K562 (cell line): ENCODE data around the gene MTHFR. TPM values are rescaled to one million over a fixed set of nuclear protein-coding genes. Genes with fewer than 3 reads are reported as not detected.

Experiments used
- ATF7 ChIP-seq: fragments of 450-650 bp; IDR thresholded peaks from 2 replicates; pipeline ENCODE4 v1.7.1; 2014; ENCODE audit warnings: mild to moderate bottlenecking, moderate library complexity
- CBX3 ChIP-seq, 2 experiments: IDR thresholded peaks; 1 replicate in 1 of 2; 2 replicates in 1 of 2; pipeline ENCODE4 v1.6.1; 2012; ENCODE audit warnings: inconsistent platforms in 2 of 2, low read length in 2 of 2, borderline replicate concordance in 1 of 2, control low read depth in 1 of 2
- CSDE1 ChIP-seq, 2 experiments: fragments of 450-650 bp; IDR thresholded peaks; 2 replicates each; pipeline ENCODE4 v1.6.1; 2016; ENCODE audit warnings: mild to moderate bottlenecking in 1 of 2
- DACH1 ChIP-seq: fragments of 450-650 bp; IDR thresholded peaks from 2 replicates; pipeline ENCODE4 v1.6.1; 2018; ENCODE audit not compliant: partially characterized antibody
- DPF2 ChIP-seq: fragments of 450-650 bp; IDR thresholded peaks from 2 replicates; pipeline ENCODE4 v1.6.1; 2016
- HDGF ChIP-seq: fragments of 450-650 bp; IDR thresholded peaks from 2 replicates; pipeline ENCODE4 v1.6.1; 2016
- KDM1A ChIP-seq, 2 experiments: fragments of 450-650 bp; IDR thresholded peaks; 2 replicates each; pipeline ENCODE4 v1.6.1; 2016; ENCODE audit warnings: mild to moderate bottlenecking in 2 of 2
- KLF6 ChIP-seq: fragments of 250-450 bp; sonication (Bioruptor Pico); IDR thresholded peaks from 2 replicates; pipeline ENCODE4 v1.4.0; 2020; ENCODE audit warnings: mild to moderate bottlenecking, moderate library complexity, borderline replicate concordance
- MEIS2 ChIP-seq: fragments of 450-650 bp; IDR thresholded peaks from 2 replicates; pipeline ENCODE4 v1.6.1; 2014; ENCODE audit warnings: mild to moderate bottlenecking; ENCODE audit not compliant: partially characterized antibody
- NR2C2 ChIP-seq, 2 experiments: fragments of 200-800 bp in 1 of 2; sonication (Bioruptor generic) in 1 of 2; sonication (generic) in 1 of 2; formaldehyde crosslinking in 1 of 2; IDR thresholded peaks; 2 replicates each; pipeline versions ENCODE4 v1.6.1 to v1.8.0; 2016 to 2022; ENCODE audit warnings: mild to moderate bottlenecking in 1 of 2, missing compliant biosample characterization in 1 of 2, missing genetic modification characterization in 1 of 2, missing genetic modification reagents in 1 of 2
- POLR3A ChIP-seq: IDR thresholded peaks from 2 replicates; pipeline ENCODE4 v1.6.1; 2011; ENCODE audit warnings: borderline replicate concordance, mild to moderate bottlenecking, moderate library complexity; ENCODE audit not compliant: insufficient read length, insufficient read depth; ENCODE audit errors: extremely low read depth
- RB1 ChIP-seq: fragments of 450-650 bp; IDR thresholded peaks from 2 replicates; pipeline ENCODE4 v1.6.1; 2017; ENCODE audit warnings: low read depth, mild to moderate bottlenecking
- XRCC5 ChIP-seq: fragments of 200-400 bp; formaldehyde crosslinking; IDR thresholded peaks from 2 replicates; pipeline ENCODE4 v1.6.1; 2017; ENCODE audit warnings: low read depth, mild to moderate bottlenecking, low read length
- ZNF121 ChIP-seq: sonication (generic); formaldehyde crosslinking; conservative IDR thresholded peaks from 2 replicates; pipeline ENCODE4 v1.8.0; 2022; ENCODE audit warnings: missing genetic modification reagents
- polyA plus RNA-seq, 8 experiments: library from polyadenylated mRNA; depleted of rRNA in 4 of 8; stranded (reverse) in 5 of 8; unstranded in 3 of 8; fragments of >200 nt; fragmentation: Nextera tagmentation in 2 of 8; fragmentation: Illumina TruSeq in 1 of 8; extraction: Ambion mirVana in 2 of 8; extraction: Trizol in 1 of 8; gene quantifications; 2 replicates each; pipeline versions ENCODE4 v1.2.1 to v1.2.3, GENCODE V29; 2011 to 2014; ENCODE audit warnings: inconsistent platforms in 1 of 8, missing spikeins in 1 of 8
- total RNA-seq, 7 experiments: library from RNA; depleted of rRNA in 6 of 7; stranded (reverse); fragments of >200 nt in 6 of 7; fragmentation: Illumina TruSeq in 2 of 7; extraction: Trizol in 2 of 7; gene quantifications; 2 replicates each; pipeline versions ENCODE4 v1.2.1 to v1.2.3, GENCODE V29; 2011 to 2021; ENCODE audit warnings: low replicate concordance in 1 of 7
- TF ChIP-seq, protein P1 (sequence below), 2 experiments: IDR thresholded peaks; 2 replicates each; pipeline ENCODE4 v1.6.1; 2011; ENCODE audit warnings: borderline replicate concordance in 1 of 2, control low read depth in 1 of 2, low read depth in 1 of 2, low read length in 1 of 2, mild to moderate bottlenecking in 1 of 2, mixed read lengths in 1 of 2, moderate library complexity in 1 of 2; ENCODE audit not compliant: insufficient read depth in 1 of 2, insufficient read length in 1 of 2, poor library complexity in 1 of 2, severe bottlenecking in 1 of 2; ENCODE audit errors: extremely low read depth in 1 of 2
- TF ChIP-seq, protein P2 (sequence below), 2 experiments: fragments of 450-650 bp; conservative IDR thresholded peaks; 2 replicates each; pipeline ENCODE4 v1.6.1; 2017; ENCODE audit warnings: mild to moderate bottlenecking in 2 of 2, moderate library complexity in 2 of 2
- TF ChIP-seq, protein P3 (sequence below), 2 experiments: fragments of 450-650 bp; IDR thresholded peaks; 2 replicates each; pipeline ENCODE4 v1.6.1; 2016
- TF ChIP-seq, protein P4 (sequence below): fragments of 250-450 bp; sonication (Bioruptor Pico); IDR thresholded peaks from 2 replicates; pipeline ENCODE4 v1.4.0; 2020; ENCODE audit warnings: mild to moderate bottlenecking
- TF ChIP-seq, protein P5 (sequence below): fragments of 250-450 bp; sonication (Bioruptor Pico); IDR thresholded peaks from 2 replicates; pipeline ENCODE4 v1.8.0; 2022; ENCODE audit warnings: inconsistent platforms, mild to moderate bottlenecking, moderate library complexity, borderline replicate concordance
- TF ChIP-seq, protein P6 (sequence below): sonication (generic); formaldehyde crosslinking; IDR thresholded peaks from 2 replicates; pipeline ENCODE4 v1.9.0; 2022; ENCODE audit warnings: mild to moderate bottlenecking, missing genetic modification reagents

The MTHFR gene
- total and polyA plus RNA-seq, 9 of the 15 experiments (the other 6 are each of a cell fraction or from before 2014, with no cell fraction given), result 5.0 to 104 (median 62.6) TPM

DNA sequence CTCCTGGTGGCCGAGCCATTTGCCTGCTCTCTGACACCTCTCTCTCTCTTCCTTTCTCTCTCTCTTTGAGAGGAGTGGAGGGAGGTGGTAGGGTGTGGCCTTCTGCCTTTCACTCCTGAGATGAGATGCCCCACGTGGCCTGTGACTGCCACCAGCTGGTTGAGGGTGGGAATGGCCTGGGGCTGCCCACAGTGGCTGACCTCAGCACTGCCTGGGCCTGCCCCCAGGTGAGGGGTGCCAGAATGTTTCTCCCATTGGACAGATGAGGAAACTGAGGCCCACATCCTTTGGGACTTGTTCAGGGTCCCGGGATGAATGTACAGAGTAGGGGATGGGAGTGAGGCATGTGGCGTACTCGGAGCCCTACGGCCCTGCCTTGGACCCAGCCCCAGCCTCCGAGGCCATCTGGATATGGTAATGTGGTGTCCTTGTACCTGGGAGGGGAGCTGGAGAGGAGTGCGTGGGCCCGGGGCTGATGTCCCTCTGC, 56.5 kb downstream of the MTHFR start (continued):
- TF ChIP-seq, protein P1, sequence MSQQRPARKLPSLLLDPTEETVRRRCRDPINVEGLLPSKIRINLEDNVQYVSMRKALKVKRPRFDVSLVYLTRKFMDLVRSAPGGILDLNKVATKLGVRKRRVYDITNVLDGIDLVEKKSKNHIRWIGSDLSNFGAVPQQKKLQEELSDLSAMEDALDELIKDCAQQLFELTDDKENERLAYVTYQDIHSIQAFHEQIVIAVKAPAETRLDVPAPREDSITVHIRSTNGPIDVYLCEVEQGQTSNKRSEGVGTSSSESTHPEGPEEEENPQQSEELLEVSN (IDR thresholded peaks at IDR 0.05; ENCODE audit: borderline replicate concordance in 1 of 2, extremely low read depth in 1 of 2, insufficient read depth in 1 of 2, insufficient read length in 1 of 2, low read depth in 1 of 2, low read length in 1 of 2, poor library complexity in 1 of 2, severe bottlenecking in 1 of 2), result peak in 1 of 2 experiments; percentile 48
- TF ChIP-seq RB1, result peak; percentile 77
- TF ChIP-seq, protein P2, sequence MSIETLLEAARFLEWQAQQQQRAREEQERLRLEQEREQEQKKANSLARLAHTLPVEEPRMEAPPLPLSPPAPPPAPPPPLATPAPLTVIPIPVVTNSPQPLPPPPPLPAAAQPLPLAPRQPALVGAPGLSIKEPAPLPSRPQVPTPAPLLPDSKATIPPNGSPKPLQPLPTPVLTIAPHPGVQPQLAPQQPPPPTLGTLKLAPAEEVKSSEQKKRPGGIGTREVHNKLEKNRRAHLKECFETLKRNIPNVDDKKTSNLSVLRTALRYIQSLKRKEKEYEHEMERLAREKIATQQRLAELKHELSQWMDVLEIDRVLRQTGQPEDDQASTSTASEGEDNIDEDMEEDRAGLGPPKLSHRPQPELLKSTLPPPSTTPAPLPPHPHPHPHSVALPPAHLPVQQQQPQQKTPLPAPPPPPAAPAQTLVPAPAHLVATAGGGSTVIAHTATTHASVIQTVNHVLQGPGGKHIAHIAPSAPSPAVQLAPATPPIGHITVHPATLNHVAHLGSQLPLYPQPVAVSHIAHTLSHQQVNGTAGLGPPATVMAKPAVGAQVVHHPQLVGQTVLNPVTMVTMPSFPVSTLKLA (conservative IDR thresholded peaks at IDR 0.05), result peak; percentile 60 to 82; a peak in 3 of 4 replicates
- TF ChIP-seq, protein P3, sequence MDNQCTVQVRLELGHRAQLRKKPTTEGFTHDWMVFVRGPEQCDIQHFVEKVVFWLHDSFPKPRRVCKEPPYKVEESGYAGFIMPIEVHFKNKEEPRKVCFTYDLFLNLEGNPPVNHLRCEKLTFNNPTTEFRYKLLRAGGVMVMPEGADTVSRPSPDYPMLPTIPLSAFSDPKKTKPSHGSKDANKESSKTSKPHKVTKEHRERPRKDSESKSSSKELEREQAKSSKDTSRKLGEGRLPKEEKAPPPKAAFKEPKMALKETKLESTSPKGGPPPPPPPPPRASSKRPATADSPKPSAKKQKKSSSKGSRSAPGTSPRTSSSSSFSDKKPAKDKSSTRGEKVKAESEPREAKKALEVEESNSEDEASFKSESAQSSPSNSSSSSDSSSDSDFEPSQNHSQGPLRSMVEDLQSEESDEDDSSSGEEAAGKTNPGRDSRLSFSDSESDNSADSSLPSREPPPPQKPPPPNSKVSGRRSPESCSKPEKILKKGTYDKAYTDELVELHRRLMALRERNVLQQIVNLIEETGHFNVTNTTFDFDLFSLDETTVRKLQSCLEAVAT (IDR thresholded peaks at IDR 0.05), result peak in 1 of 2 experiments; percentile 42; a peak in 1 of 4 replicates
- TF ChIP-seq, protein P4, sequence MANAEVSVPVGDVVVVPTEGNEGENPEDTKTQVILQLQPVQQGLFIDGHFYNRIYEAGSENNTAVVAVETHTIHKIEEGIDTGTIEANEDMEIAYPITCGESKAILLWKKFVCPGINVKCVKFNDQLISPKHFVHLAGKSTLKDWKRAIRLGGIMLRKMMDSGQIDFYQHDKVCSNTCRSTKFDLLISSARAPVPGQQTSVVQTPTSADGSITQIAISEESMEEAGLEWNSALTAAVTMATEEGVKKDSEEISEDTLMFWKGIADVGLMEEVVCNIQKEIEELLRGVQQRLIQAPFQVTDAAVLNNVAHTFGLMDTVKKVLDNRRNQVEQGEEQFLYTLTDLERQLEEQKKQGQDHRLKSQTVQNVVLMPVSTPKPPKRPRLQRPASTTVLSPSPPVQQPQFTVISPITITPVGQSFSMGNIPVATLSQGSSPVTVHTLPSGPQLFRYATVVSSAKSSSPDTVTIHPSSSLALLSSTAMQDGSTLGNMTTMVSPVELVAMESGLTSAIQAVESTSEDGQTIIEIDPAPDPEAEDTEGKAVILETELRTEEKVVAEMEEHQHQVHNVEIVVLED (CRISPR knock-in tag), result 0 out of 2 replicates have a peak, but pooled peaks have one; percentile 24
- TF ChIP-seq CBX3 (IDR thresholded peaks at IDR 0.05; ENCODE audit: borderline replicate concordance in 1 of 2, low read length in 2 of 2), result peak in 1 of 2 experiments; percentile 44; a peak in 1 of 3 replicates
- peak; percentile 60 for TF ChIP-seq ZNF121 (CRISPR knock-in tag)
- peak; percentile 80 for TF ChIP-seq DACH1
- TF ChIP-seq DPF2, result peak; percentile 32
- TF ChIP-seq MEIS2, result peak; percentile 4
- TF ChIP-seq HDGF, result 0 out of 2 replicates have a peak, but pooled peaks have one; percentile 71
- peak; percentile 80 for TF ChIP-seq XRCC5
- peak; percentile 53 for TF ChIP-seq ATF7
- TF ChIP-seq, protein P5, sequence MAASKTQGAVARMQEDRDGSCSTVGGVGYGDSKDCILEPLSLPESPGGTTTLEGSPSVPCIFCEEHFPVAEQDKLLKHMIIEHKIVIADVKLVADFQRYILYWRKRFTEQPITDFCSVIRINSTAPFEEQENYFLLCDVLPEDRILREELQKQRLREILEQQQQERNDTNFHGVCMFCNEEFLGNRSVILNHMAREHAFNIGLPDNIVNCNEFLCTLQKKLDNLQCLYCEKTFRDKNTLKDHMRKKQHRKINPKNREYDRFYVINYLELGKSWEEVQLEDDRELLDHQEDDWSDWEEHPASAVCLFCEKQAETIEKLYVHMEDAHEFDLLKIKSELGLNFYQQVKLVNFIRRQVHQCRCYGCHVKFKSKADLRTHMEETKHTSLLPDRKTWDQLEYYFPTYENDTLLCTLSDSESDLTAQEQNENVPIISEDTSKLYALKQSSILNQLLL (CRISPR knock-in tag), result 0 out of 2 replicates have a peak, but pooled peaks have one; percentile 20
- 0 out of 4 replicates have a peak, but pooled peaks of 1 of the 2 experiments have one; percentile 32 for TF ChIP-seq KDM1A (IDR thresholded peaks at IDR 0.05)
- TF ChIP-seq CSDE1 (IDR thresholded peaks at IDR 0.05), result no peak
- TF ChIP-seq KLF6 (CRISPR knock-in tag), result peak; percentile 86
- TF ChIP-seq, protein P6, sequence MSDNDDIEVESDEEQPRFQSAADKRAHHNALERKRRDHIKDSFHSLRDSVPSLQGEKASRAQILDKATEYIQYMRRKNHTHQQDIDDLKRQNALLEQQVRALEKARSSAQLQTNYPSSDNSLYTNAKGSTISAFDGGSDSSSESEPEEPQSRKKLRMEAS, result peak; percentile 96
- peak; percentile 33; the same call in 1 of the 2 replicates for TF ChIP-seq NR2C2 (CRISPR knock-in tag; IDR thresholded peaks at IDR 0.05)
- TF ChIP-seq NR2C2 (tag; IDR thresholded peaks at IDR 0.05), result peak; percentile 28; the same call in 1 of the 2 replicates
- TF ChIP-seq POLR3A, result no peak
